HL-60 (cell line): Measurements from ENCODE around the gene RGS1.
A peak's percentile ranks its signal among the peaks of the same experiment; 100 is the strongest.

Source experiments
- DNase-seq, 2 experiments: peaks; one replicate each; pipeline ENCODE4 v3.0.0-alpha.2; 2010 to 2020; ENCODE audit warnings: low read depth in 1 of 2, low spot score in 1 of 2
- H3K27ac ChIP-seq: fragments of 250-450 bp; sonication (Bioruptor Pico); replicated peaks from 2 replicates; pipeline ENCODE4 v1.5.1; 2020; ENCODE audit warnings: mild to moderate bottlenecking, moderate library complexity
- H3K27me3 ChIP-seq: fragments of 250-450 bp; sonication (Bioruptor Pico); 2 replicates; pipeline ENCODE4 v1.5.1; 2021; ENCODE audit warnings: mild to moderate bottlenecking, moderate library complexity; ENCODE audit not compliant: insufficient read depth, poor library complexity, severe bottlenecking
- H3K4me3 ChIP-seq: replicated peaks from 2 replicates; pipeline ENCODE4 v1.5.1; 2011; ENCODE audit warnings: mild to moderate bottlenecking, control low read depth, low read length; ENCODE audit not compliant: insufficient read depth
- GABPA ChIP-seq: IDR thresholded peaks from 2 replicates; pipeline ENCODE4 v1.6.1; 2012; ENCODE audit warnings: low read depth
- POLR2AphosphoS5 ChIP-seq: IDR thresholded peaks from 2 replicates; pipeline ENCODE4 v1.6.1; 2012; ENCODE audit warnings: low read depth
- SPI1 ChIP-seq: IDR thresholded peaks from 2 replicates; pipeline ENCODE4 v1.6.1; 2012; ENCODE audit warnings: low read depth, mild to moderate bottlenecking, borderline replicate concordance
- TF ChIP-seq, protein P1 (sequence below): IDR thresholded peaks from one replicate; pipeline ENCODE4 v1.5.1; 2011; ENCODE audit warnings: low read length, control low read depth, inconsistent platforms; ENCODE audit not compliant: insufficient read depth
- TF ChIP-seq, protein P2 (sequence below): IDR thresholded peaks from 2 replicates; pipeline ENCODE4 v1.6.1; 2012; ENCODE audit warnings: low read depth; ENCODE audit not compliant: insufficient replicate concordance

Gene RGS1

DNA sequence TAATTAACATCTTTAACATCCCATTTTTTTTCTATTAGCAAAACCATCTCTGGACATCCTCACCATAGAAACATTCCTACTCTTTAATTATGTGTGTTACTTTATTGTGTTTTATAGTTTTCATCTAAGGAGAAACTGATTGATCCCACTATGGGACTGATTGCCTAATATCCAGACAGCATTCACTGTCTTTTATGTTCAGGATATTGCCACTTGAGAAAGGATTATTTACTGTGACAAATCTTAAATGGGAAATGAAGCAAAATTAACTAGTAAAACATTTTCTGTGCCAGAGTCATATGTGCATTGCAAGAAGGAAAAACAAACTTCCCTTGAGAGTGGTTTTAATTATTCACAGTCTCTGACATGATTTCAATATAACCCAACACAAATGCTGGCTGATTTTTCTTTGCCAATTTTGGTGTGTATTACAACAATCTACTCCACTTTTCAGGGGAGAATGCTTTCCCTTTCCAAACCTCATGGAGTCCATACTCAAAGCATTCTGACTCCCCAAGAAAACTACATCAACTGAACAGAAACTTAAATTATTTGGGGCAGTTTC is 44.6 kb downstream of the RGS1 start:
- no peak for DNase-seq
- H3K27ac ChIP-seq: no peak overlapping the region
- TF ChIP-seq POLR2AphosphoS5: no peak
- TF ChIP-seq, protein P1, sequence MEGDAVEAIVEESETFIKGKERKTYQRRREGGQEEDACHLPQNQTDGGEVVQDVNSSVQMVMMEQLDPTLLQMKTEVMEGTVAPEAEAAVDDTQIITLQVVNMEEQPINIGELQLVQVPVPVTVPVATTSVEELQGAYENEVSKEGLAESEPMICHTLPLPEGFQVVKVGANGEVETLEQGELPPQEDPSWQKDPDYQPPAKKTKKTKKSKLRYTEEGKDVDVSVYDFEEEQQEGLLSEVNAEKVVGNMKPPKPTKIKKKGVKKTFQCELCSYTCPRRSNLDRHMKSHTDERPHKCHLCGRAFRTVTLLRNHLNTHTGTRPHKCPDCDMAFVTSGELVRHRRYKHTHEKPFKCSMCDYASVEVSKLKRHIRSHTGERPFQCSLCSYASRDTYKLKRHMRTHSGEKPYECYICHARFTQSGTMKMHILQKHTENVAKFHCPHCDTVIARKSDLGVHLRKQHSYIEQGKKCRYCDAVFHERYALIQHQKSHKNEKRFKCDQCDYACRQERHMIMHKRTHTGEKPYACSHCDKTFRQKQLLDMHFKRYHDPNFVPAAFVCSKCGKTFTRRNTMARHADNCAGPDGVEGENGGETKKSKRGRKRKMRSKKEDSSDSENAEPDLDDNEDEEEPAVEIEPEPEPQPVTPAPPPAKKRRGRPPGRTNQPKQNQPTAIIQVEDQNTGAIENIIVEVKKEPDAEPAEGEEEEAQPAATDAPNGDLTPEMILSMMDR: no peak
- TF ChIP-seq, protein P2, sequence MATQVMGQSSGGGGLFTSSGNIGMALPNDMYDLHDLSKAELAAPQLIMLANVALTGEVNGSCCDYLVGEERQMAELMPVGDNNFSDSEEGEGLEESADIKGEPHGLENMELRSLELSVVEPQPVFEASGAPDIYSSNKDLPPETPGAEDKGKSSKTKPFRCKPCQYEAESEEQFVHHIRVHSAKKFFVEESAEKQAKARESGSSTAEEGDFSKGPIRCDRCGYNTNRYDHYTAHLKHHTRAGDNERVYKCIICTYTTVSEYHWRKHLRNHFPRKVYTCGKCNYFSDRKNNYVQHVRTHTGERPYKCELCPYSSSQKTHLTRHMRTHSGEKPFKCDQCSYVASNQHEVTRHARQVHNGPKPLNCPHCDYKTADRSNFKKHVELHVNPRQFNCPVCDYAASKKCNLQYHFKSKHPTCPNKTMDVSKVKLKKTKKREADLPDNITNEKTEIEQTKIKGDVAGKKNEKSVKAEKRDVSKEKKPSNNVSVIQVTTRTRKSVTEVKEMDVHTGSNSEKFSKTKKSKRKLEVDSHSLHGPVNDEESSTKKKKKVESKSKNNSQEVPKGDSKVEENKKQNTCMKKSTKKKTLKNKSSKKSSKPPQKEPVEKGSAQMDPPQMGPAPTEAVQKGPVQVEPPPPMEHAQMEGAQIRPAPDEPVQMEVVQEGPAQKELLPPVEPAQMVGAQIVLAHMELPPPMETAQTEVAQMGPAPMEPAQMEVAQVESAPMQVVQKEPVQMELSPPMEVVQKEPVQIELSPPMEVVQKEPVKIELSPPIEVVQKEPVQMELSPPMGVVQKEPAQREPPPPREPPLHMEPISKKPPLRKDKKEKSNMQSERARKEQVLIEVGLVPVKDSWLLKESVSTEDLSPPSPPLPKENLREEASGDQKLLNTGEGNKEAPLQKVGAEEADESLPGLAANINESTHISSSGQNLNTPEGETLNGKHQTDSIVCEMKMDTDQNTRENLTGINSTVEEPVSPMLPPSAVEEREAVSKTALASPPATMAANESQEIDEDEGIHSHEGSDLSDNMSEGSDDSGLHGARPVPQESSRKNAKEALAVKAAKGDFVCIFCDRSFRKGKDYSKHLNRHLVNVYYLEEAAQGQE: no peak
- no peak for TF ChIP-seq GABPA
- TF ChIP-seq SPI1: no peak

DNA sequence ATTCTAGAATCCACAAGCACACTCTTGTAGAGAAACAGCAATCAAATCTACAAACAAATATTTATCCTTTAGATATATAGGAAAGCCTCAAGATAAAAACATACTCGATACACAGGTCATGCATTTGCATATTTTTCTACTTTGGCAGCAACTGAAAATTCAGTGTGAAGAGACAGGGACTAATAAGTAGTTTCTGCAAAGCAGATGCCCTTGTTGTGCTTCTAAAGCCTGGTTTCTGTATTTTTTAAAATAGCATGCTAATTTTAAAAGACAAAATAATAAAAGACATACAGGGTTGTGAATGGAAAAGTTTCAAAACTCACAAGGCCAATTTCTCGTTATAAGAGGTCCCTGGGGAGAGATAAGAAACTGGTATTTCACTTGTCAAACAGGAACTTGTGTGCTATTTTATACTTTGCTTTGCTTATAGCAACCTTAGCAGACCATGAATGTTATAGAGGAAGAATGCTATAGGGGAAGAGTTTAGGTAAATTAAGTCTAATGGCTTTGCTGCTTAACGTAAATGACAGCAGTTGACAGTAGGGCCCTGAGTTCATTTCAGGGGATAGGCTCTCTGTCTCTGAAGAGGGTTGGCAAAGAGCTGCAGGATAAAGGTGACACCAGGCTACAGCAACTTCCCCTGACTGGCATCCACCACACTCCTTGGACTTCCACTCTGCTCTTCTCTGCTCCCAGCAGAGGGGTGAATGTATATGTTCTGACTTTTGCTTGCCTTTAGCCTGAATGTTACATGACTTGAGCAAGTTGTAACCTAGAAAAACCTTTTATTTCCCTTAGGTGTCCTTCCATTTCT is 51.0 kb downstream of the RGS1 start:
- Histone ChIP-seq H3K4me3 (no peak overlapping the region), H3K27ac (no peak overlapping the region)
- no peak for TF ChIP-seq POLR2AphosphoS5

More for the DNA sequence above, 44.6 kb downstream of the RGS1 start:
- H3K27me3 ChIP-seq: no peaks in the 10 kb centered on the region
- H3K4me3 ChIP-seq: no peak overlapping the region

DNA sequence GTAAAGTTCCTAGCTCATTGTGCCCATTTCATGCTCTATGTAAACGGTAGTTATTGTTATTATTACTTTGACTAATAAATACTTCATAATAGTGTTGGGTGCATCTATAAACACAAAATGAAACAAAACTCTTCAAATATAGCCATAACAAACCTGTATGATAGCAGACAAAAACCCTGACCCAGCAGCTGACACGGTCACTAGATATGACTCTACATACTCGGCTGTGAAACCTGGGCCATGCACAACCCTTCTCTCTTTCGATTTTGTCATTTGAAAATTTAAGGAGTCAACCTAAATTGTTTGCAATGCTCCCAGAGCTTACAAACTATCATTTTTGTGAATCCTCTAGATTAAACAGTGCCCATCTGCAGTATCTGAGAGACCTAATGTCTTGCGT is 52.3 kb downstream of the RGS1 start:
- Histone ChIP-seq H3K27me3 (no peaks in the 10 kb centered on the region), H3K4me3 (no peak overlapping the region), H3K27ac (no peak overlapping the region)
- TF ChIP-seq, protein P2: no peak
- no peak for TF ChIP-seq POLR2AphosphoS5
- TF ChIP-seq, protein P1: no peak
- no peak for TF ChIP-seq SPI1
- no peak for TF ChIP-seq GABPA
- no peak for DNase-seq

More for the DNA sequence above, 51.0 kb downstream of the RGS1 start:
- no peaks in the 10 kb centered on the region for H3K27me3 ChIP-seq
- DNase-seq: peak in 1 of 2 experiments; percentile 18

DNA sequence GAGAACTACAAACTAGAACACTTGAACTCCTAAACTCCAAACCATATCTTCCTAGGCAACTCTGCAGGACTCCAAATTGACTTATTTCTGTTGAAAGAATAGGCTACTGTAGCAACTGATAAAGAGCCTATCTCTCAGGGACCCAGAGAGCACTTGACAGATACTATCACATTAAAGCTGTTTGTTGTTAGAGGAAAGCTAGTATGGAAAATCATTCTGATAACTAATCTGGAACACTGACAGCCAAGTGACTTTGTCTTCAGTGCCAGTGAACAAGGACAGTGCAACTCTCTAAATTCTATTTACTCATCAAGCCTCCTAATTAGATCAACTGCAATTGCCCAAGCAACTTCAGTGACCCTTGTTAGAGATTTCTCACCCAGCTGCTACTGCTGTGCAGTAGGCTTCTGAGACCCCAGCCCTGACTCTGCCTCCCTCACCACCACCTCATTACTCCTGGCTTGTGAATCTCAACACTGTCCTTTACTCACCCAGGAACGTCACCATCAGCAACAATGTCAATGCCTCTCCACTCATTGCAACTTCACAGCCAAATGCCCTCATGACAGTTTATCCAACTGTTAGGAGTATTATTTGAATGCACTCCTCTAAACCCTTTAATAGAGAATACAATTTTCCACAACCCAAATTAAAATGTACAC is 53.0 kb downstream of the RGS1 start:
- H3K27me3 ChIP-seq: no peaks in the 10 kb centered on the region
- no peak overlapping the region for H3K27ac ChIP-seq
- H3K4me3 ChIP-seq: no peak overlapping the region
- TF ChIP-seq GABPA: no peak
- TF ChIP-seq, protein P2: no peak
- TF ChIP-seq, protein P1: no peak
- TF ChIP-seq SPI1: no peak
- no peak for TF ChIP-seq POLR2AphosphoS5
- no peak for DNase-seq
